A549 treated with AZD2906 at 1 μM for 4 hours (cell line): ENCODE measurements around the gene SEC14L2. TPM values are rescaled to one million over a fixed set of nuclear protein-coding genes. Genes with fewer than 3 reads are reported as not detected.

Source experiments
- total RNA-seq: library from RNA; stranded (reverse); fragments of 200-300 nt; extraction: Qiagen RNA extraction; gene quantifications from 5 replicates; pipeline ENCODE4 v1.2.3, GENCODE V29; 2022

Gene SEC14L2
- total RNA-seq, result 68.1 to 112 TPM (median 83.1 TPM) in 5 replicates

DNA sequence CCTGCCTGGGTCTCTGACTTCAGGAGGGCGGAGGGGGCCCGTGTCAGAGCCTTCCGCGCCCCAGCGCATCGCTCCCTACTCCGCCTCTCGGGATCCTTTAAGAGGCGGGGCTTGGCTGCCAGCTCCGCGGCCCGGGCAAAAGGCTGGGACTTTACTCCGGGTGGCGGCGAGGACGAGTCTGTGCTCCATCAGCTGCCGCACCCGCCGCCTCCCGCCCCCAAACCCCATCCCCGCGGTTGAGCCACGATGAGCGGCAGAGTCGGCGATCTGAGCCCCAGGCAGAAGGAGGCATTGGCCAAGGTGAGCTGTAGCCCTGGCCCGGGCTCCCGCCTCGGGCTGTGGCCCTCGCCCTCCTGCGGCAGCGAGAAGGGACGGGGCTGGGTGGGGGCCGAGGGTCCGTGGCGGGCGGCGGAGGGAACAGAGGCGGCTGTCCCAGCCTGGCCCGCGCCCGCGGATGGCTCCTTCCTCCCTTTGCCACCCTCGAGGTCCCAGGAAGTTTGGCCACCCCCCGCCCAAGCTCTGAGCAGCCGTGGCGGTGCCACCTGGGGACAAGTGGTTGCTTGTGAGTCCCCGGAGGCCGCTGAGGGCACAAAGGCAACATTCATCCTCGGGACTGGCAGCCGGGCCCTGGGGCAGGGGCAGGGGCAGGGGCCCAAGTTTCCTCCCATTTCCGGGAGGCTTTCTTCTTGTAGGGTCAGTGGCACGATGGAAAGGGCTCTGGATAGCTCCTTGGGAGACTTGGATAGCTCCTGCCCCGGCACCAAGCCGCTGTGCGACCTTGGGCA lies at the start of gene SEC14L2:
TSS of gene SEC14L2 (plus strand) at position 148 of the 785 bp plus-strand sequence. CDS start at position 247, 99 bp downstream.

DNA sequence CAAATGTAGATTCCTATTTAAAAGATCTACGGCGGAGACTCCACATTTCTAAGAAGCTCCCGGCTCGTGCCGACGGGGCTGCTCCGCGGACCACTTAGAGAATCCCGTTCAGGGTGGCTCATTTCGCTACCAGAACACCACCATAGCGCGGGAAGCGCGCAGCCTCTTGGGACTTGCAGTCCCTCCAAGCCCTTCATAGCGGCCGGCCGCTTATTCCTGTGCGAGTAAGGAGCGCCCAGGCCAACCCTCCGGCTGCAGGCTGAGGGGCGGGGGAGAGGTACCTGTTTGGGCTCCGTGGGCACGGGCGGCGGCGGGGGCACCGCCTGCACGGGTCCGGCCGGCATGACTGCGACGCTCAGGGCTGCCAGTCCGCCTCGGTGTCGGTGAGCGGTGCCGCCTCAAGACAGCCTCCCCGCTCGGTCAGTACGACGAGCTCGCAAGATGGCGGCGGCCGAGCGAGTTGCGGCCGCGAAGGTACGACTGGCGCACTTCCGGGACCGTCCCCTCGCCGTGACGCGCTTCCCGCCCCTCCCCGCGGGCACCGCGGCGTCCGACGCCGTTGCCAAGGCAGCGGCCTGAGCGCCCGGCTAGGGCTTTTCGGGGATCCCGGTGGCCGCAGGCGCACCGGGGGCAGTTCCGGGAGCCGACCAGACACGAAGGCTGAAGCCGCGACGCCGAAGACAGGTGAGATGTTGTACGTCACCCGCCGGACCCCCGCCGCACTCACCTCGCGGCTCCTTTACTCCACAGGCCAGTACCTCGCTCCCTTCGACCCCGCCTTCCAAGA lies 40.2 kb upstream of the SEC14L2 start, which contains the start of the genes CCDC157 and SF3A1:
TSS of gene CCDC157 (plus strand) at position 559 of the 787 bp plus-strand sequence. CDS start 8,994 bp downstream, outside the sequence.
TSS of gene SF3A1 (minus strand) at position 446 of the 787 bp plus-strand sequence. CDS start at position 344, 102 bp downstream.

DNA sequence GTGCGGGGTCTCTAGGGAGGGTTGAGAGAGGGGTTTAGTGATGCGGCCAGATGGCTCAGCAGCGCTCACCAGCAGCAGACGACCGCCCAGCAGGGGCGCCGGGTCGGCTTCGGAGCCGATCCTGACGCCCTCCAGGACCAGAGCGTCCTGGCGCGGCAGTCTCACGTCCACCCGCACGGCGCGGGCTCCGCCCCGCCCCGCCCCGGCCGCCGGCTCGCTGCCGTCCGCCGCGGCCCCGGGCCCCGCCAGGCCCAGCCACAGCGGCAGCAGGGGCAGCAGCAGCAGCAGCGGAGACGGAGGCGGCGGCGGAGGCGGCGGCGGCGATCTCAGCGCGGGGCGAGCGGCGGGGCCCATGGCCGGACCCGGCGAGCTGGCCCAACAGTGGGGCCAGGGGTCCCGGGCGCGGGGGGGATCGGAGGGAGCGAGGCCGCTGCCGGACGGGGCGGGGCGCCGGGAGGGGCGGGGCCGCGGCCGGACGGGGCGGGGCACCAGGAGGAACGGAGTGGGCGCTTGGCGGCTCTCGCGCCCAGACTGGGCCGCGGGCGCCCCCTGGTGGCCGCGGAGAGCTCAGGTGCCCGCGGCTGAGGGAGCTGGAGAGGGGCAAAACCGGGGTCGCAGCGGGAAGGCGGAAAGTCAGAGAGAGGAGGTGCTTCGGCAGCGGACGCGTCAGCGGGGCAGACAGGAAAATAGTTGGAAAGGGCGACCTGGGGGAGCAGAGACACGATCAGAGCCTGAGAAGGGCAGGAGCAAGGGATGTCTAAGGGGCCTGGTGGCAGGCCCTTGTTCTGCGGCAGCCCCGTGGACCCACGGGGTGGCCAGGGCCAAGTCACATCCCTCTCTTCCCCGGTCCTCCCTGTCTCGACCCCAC lies 9.6 kb upstream of the SEC14L2 start, which contains the start of gene RNF215:
TSS of gene RNF215 (minus strand) at position 452 of the 868 bp plus-strand sequence. CDS start at position 354, 98 bp downstream.

DNA sequence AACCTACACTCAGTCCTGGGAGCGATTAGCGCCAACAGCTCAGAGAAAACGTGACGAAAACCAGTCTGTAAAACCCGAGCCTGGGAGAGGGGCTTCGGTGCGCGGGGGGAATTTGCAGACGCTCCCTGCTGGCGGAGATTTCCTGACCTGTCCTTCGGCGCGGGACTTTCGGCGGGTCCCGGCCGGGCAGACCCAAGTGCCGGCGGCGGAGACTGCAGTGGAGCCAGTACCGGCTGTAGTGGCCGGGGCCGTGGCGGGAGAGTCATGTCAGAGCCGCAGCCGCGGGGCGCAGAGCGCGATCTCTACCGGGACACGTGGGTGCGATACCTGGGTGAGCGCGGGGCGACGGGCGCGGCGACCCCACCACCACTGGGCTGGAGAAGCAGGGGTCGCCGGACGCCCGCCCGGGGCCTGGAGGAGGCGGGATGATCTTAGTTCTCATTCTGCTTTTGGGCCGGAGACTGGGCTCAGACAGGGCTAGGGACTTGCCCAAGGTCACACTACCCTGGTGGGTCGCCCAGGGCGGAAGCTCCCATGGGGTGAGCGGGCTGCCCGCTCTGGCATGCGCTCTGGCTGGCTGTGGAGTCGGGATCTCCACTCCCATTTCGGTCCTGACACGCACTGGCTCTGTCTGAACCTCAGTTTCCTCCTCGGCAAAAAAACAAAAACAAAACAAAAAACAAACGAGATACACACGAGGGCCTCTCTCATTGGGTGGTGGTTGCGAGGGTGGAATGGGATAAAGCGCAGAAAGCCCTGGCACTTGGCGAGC lies 29.0 kb downstream of the SEC14L2 start, which contains the start of gene MTFP1:
TSS of gene MTFP1 (plus strand) at position 153 of the 772 bp plus-strand sequence. CDS start at position 265, 112 bp downstream.

DNA sequence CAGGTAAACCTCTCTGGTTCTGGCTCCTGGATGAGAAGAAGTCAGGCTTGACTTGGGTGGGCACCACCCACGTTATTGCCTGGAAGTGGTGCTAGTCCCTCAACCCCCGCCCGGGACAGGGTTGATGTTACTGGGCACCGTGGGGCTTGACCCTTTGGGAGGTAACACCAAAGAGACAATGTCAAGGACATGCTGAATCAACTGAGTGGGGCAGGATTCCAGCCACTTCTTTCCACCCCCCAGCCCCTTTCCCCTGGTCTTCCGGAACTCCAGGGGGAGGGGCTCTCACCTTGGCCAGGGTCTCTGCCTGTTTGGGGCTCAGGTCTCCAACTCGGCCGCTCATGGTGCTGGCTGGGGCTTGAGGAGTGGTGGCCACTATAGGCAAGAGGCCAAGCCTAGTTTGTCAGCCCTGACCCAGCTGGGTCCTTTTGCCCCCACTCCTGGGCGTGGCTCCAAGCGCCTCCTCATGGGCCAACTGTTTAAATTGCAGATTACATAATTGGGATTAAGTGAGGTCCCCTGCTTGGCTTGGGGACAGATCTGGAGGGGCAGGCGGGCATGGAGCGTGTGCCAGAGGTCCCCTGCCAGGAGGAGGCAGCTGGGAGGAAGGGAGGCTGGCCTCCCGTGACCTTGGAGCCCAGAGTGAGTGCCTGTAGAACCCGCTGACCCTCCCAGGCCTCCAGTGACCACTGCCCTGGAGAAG lies 74.9 kb downstream of the SEC14L2 start, which contains the start of gene SEC14L3:
TSS of gene SEC14L3 (minus strand) at position 402 of the 703 bp plus-strand sequence. CDS start at position 343, 59 bp downstream.

Other genes with a start within 250 kb of the SEC14L2 start
- 21.0 to 32.4 TPM (median 28.2 TPM) in 5 replicates for gene LIF, start 150.3 kb upstream of the SEC14L2 start, total RNA-seq
- not detected in 5 replicates for gene OSM, start 130.2 kb upstream of the SEC14L2 start, total RNA-seq
- 3.1 to 9.0 TPM (median 6.6 TPM) in 5 replicates for gene CASTOR1, start 107.5 kb upstream of the SEC14L2 start, total RNA-seq
- gene TBC1D10A, start 70.1 kb upstream of the SEC14L2 start, total RNA-seq, result 8.7 to 10.6 TPM (median 9.7 TPM) in 5 replicates
- gene SF3A1, start 40.1 kb upstream of the SEC14L2 start, total RNA-seq, result 36.4 to 69.1 TPM (median 61.6 TPM) in 5 replicates
- gene CCDC157, start 40.0 kb upstream of the SEC14L2 start, total RNA-seq, result 2.6 to 3.2 TPM (median 2.9 TPM) in 5 replicates
- gene RNF215, start 9.6 kb upstream of the SEC14L2 start, total RNA-seq, result 15.7 to 23.4 TPM (median 20.2 TPM) in 5 replicates
- 65.6 to 72.5 TPM (median 68.0 TPM) in 5 replicates for gene MTFP1, start 28.8 kb downstream of the SEC14L2 start, total RNA-seq
- not detected in 5 replicates for gene SEC14L3, start 75.0 kb downstream of the SEC14L2 start, total RNA-seq
- gene SEC14L4, start 108.7 kb downstream of the SEC14L2 start, total RNA-seq, result 4.4 to 5.8 TPM (median 4.9 TPM) in 5 replicates
- gene SEC14L6, start 149.7 kb downstream of the SEC14L2 start, total RNA-seq, result not detected in 5 replicates
- gene GAL3ST1, start 177.6 kb downstream of the SEC14L2 start, total RNA-seq, result 7.8 to 12.2 TPM (median 10.9 TPM) in 5 replicates
- 100 to 116 TPM (median 108 TPM) in 5 replicates for gene PES1, start 194.9 kb downstream of the SEC14L2 start, total RNA-seq
- 4.7 to 5.5 TPM (median 5.1 TPM) in 5 replicates for gene TCN2, start 210.2 kb downstream of the SEC14L2 start, total RNA-seq
- gene SLC35E4, start 238.8 kb downstream of the SEC14L2 start, total RNA-seq, result 4.9 to 7.0 TPM (median 6.4 TPM) in 5 replicates